Measurements from ENCODE around the gene CD1C.

DNA sequence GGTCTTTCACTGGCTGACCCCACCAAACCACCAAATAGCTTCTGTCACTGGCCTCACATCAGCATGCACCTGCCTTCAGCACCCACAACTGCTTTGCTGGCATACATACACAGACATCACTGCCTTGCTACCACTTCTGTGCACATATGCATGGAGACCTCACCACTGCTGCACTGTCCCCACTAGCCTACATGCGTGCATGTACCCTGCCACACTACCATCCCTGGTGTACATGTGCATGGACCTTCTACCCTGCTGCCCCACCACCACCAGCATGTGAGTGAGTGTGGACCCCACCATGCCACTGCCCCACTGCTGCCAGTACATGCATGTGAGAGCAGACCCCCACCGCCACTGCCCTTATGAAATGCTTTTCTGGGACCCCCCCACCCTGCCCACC lies 6.1 kb downstream of the CD1C start:
- TF ChIP-seq EP300 (IDR thresholded peaks at IDR 0.05) (no peak), POLR2A (IDR thresholded peaks at IDR 0.05; ENCODE audit: low read length) (no peak), CTCF (IDR thresholded peaks at IDR 0.05) (no peak), KDM1A (IDR thresholded peaks at IDR 0.05; ENCODE audit: low read depth) (no peak), MYC (IDR thresholded peaks at IDR 0.05; ENCODE audit: borderline replicate concordance, low read length) (no peak), USF2 (IDR thresholded peaks at IDR 0.05) (no peak), MAFK (IDR thresholded peaks at IDR 0.05; ENCODE audit: partially characterized antibody) (no peak)
- TF ChIP-seq, protein P1, sequence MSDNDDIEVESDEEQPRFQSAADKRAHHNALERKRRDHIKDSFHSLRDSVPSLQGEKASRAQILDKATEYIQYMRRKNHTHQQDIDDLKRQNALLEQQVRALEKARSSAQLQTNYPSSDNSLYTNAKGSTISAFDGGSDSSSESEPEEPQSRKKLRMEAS (IDR thresholded peaks at IDR 0.05) = no peak

Data from A549 (cell line).